Measurements from ENCODE around the gene TPD52L1.

TPD52L1 gene

DNA sequence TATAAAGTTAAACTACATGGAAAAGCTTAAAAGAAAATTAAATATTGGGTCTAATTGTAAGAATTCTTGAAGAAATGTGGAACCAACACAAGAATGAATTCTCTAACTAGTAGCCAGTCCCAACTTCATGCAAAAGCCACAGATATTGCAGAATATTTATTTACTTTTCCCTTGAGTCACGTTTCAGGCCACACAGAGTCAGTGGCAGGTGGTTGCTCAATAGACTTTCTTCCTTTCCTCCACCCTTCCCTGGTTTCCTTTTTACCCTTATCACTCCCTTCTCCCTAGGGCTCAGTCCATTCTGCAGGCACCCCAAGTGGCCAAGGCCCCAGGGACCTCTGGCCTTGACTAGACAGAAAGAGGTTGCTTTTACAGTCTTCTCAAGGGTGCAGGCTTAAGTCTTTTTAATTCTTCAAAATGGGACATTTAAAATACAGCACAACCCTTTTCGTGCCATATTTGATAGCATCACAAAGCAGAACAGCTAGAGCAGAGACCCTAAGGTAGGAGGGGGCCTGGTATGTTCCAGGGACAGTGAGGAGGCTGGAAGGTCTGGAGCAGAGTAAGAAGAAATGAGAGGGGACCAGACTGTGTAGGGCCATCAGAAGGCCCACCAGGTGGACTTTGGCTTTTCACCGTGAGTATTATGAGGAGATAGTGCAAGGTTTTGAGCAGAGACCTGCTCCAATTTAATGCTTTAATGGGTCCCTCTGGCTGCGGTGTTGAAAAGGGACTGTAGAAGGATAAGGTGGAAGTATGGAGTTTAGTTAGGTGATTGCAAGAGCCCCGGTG lies 83.2 kb downstream of the TPD52L1 start:
- DNase-seq (ENCODE audit: low read depth, low spot score) = no peak

DNA sequence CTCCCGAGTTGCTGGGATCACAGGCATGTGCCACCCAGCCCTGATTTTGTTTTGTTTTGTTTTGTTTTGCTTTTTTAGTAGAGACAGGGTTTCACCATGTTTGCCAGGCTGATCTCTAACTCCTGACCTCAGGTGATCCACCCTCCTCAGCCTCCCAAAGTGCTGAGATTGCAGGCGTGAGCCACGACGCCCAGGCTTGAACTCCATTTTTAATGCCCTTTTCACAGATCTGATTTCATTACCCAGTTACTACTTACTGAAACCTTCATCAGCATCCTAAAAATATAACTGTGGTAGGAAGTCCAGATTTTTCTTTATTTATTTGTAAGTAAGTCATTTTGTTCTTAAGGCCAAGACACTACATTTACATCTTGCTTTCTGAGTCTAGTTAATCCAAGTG lies 84.2 kb downstream of the TPD52L1 start:
- DNase-seq (ENCODE audit: low read depth, low spot score) = no peak

DNA sequence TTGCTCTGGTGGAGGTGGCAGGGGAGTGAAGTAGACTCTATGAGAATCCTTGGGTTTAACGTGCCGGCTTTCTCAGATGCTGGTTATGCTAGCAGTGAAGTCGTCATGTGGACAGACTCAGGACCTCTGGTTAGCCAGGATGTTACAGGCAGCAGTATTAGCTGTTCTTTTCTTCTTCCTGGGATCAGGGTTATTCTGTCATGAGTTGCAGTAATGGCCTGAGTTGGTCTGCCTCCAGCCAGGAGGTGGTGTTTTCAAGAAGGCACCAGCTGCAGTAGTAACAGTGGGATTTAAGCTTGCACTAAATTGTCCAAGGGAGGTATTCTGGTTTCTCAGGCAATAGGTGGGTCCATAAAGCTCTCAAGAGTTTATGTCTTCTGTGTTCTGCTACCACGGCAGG lies 91.5 kb downstream of the TPD52L1 start:
- no peak for DNase-seq (ENCODE audit: low read depth, low spot score)

DNA sequence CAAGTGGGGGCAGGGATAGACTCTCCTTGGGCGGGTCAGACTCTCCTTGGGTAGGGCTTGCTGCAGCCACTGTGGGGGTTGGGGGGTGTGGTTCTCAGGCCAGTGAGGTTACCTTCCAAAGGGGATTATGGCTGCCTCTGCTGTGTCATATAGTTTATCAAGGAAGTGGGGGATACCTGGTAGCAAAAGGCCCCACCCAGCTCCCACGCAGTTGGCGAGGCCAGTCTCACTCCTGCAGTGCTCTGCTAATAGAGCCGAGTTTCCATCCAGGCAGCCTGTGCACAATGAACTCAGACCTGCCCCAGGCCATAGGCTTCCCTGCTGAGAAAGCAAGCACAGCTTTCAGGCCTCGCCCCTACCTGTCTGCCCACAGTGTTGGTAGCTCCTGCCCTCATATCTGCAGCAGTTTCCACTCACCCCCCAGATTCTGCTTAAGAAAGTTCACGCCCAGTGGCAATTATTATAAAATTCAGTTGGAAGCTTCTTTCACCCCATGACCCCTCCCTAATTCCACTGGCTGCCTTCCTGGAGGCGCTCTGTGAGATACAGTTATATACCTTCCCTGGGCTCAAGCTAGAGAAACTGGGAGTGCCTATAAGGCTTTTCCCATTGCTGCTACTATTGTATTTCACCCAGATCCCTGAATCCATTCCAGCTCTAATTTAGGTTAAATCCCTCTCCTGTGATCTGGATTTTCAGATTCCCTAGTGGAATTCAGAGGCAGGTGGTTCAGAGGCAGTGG lies 92.1 kb downstream of the TPD52L1 start:
- no peak for DNase-seq (ENCODE audit: low read depth, low spot score)

DNA sequence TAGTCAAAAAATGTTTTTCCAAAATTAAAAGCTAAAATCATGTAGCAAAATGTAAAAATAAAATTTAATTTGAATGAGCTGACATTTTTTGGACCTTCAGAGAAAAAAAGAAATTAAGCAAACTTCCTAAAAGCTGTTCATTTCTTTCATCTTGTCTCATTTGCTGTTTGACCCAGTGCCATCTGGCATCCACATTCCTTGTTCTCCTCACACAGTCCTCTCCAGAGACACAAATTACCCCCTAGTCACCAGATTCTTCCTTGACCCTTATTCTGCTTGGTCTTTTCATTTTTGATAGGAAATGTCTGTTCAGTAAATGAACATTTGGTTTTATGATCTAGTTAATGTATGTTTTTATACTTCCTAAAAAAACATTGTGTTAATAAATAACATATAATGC lies 93.0 kb downstream of the TPD52L1 start:
- DNase-seq (ENCODE audit: low read depth, low spot score) = no peak

DNA sequence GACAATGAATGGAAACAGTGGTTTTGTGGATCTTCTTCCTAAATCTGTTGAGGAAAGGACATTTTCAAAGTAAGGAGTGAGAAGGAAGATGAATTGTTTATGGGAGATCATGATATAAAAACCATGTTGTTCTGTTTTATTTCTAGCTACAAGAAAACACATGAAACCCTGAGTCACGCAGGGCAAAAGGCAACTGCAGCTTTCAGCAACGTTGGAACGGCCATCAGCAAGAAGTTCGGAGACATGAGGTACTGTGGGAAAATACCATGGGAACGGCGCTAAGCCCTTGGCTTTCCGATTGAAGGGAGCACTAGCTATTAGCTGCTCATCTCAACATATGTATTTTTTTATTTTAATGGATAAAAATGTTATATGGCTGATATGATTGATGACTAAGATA lies 94.6 kb downstream of the TPD52L1 start:
- DNase-seq (ENCODE audit: low read depth, low spot score) = no peak

DNA sequence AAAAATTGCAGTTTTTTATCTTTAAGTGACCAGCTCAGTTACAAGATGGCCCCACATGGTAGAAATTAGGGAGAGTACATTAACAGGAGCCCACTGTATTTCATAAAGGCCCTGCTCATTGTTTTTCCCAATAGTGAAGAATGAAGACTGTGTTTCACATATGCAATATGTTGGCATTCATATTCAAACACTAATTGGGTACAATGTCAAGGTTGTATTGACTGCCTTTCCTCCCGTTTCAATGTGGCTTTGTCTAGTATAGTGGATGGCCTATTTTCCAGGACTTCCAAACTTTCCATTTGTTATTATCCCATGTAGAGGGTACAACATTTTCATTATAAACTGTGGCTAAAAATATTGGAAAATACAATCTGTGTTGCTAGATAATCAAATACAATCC lies 96.9 kb downstream of the TPD52L1 start:
- DNase-seq (ENCODE audit: low read depth, low spot score) = no peak

GRCh38 chr6:125251516-125252220 lies 98.1 kb downstream of the TPD52L1 start:
- DNase-seq (ENCODE audit: low read depth, low spot score) = no peak

DNA sequence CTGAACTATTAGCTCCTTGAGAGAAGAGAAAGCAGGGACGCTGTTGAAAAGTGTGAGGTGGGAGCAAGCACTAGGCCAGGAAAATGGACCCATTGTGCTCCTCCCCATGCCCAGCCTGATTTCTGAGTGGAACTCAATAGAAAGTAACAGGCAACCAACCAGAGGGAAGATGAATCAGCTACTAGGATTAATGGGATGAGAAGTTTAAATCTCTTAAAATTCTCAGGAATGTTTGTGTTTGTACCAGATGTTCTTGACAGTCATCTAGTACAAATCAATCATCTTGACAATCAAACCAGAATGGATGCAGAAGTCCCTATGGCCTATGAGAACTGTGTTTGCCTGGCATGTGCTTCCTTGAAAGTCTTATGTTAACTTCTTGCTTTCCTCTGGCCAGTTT lies 99.3 kb downstream of the TPD52L1 start:
- no peak for DNase-seq (ENCODE audit: low read depth, low spot score)

GRCh38 chr6:125253881-125254280 lies 100.3 kb downstream of the TPD52L1 start:
- DNase-seq (ENCODE audit: low read depth, low spot score) = no peak

GRCh38 chr6:125254321-125254720 lies 100.7 kb downstream of the TPD52L1 start:
- no peak for DNase-seq (ENCODE audit: low read depth, low spot score)

DNA sequence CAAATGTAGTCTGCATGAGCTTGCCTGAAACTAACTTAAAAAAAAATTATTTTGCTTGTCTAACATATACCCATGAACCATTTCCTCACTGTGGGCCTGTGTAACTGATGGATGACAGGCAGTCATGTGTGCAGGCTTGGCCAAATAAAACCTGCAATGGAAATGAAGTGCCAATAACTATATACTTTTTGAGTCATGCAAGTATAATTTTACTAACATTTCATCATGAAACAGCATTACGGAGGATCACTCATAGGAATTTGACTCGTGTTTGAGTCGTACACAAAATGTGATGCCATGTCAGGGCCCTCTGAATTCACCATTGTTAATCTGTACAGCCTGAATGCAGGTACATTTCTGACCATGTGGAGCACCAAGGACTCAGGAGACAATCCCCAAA lies 101.6 kb downstream of the TPD52L1 start:
- DNase-seq (ENCODE audit: low read depth, low spot score) = no peak

- DNase-seq (ENCODE audit: low read depth, low spot score) = no peak
These were observed 103.8 kb downstream of the TPD52L1 start for GRCh38 chr6:125257351-125257750.

GRCh38 chr6:125258651-125259353 lies 105.2 kb downstream of the TPD52L1 start:
- DNase-seq (ENCODE audit: low read depth, low spot score) = no peak

GRCh38 chr6:125259354-125259736 lies 105.8 kb downstream of the TPD52L1 start:
- no peak for DNase-seq (ENCODE audit: low read depth, low spot score)

DNA sequence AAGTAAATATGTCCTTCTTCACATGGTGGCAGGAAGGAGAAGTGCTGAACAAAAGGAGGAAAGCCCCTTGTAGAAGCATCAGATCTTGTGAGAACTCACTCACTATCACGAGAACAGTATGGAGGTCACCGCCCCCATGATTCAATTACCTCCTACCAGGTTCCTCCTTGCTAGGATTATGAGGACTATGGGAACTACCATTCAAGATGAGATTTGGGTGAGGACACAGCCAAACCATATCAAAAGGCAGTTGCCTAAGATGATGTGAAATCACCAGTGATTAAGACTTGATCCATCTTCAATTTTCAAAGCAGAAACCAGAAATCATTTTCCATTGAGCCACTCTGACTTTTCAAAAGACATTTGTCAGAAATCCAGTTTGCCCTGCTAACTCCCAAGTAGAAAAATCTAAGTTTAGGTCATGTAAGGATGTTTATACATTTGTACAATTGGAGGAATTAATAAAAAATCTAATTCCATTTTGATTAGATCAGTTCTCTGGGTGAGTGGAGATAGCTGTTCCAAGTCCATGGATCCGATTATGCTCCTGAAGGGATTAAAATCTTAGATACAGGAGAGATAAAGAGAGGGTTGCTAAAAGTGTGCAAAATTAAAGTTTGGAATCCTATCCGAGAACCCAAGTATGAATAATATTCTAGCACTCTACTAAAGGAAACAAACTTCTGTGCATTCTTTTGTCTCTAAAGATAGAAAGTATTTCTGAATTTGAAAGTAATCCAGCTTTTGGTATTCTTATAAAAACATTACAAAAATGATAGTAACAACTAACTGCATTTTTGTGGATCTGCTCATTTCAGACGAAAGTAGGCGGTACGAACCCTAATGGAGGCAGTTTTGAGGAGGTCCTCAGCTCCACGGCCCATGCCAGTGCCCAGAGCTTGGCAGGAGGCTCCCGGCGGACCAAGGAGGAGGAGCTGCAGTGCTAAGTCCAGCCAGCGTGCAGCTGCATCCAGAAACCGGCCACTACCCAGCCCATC lies 108.7 kb downstream of the TPD52L1 start:
- no peak for DNase-seq (ENCODE audit: low read depth, low spot score)

- no peak for DNase-seq (ENCODE audit: low read depth, low spot score)
These were observed 110.9 kb downstream of the TPD52L1 start for GRCh38 chr6:125264476-125264875.

DNA sequence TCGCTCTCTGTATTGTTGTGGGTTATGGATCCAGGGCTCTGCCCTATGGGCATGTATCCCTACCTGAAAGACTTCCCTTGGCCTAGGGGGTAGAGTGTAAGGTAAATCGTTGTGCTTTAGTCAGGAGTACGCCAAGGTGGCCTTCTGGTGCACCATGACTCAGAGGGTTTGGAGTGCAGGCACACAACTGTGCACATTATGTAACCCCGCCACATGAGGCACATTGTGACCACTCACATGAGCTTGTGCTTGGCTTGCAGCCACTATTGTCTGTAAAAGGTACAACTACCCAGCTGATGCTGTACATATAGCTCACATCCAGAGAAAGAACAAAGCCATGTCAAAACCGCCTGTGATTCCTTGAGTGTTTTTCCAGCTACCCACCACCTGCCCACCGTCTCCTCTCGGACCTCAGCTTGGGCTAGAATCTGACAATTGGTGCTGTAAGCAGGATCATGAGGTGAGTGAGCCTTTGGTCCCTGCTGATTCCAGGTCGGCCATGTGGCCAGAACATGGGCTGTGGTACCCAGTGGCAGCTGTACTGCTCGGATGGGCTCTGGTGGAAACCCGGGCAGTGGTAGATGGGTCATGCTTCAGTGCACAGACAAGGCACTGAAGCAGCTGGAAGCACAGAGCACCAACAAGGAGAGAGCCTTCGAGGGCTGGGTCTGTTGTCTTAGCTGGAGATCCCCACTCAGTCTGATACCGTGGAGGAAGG lies 114.4 kb downstream of the TPD52L1 start:
- no peak for DNase-seq (ENCODE audit: low read depth, low spot score)

GRCh38 chr6:125268765-125269164 lies 115.2 kb downstream of the TPD52L1 start:
- DNase-seq (ENCODE audit: low read depth, low spot score) = no peak

All from iPS DF 19.7 (cell line).